NCI-H2196 treated with DMSO at 0.1 percent for 48 hours (cell line): ENCODE data around the gene EYS.
"Not testable (repeated sequence)": the region's sequence is repeated elsewhere in the genome, so short reads cannot be mapped to it uniquely, and the experiment has no call there.

Source experiments
- DNase-seq: peaks from one replicate; lab custom pipeline; 2025; ENCODE audit not compliant: unreplicated experiment; lab: John Stamatoyannopoulos, UW

EYS gene

GRCh38 chr6:64090352-64090751 lies 1616.7 kb downstream of the EYS start:
- no peak for DNase-seq

DNA sequence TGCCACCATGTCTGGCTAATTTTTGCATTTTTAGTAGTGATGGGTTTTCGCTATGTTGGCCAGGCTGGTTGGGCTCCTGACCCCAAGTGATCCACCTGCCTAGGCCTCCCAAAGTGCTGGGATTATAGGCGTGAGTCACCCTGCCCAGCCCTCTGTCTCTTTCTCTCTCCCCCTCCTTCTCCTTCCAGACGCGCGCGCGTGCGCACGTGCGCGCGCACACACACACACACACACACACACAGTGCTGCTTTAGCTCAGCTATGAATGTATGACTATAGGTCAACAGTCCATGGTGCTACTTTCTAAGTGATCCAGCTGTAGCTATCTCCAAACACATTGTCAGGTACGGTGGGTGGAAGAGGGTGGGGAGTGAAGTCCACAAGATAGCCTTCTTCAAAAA lies 1621.9 kb downstream of the EYS start:
- DNase-seq: no peak

GRCh38 chr6:64084185-64084663 lies 1622.8 kb downstream of the EYS start:
- no peak for DNase-seq

DNA sequence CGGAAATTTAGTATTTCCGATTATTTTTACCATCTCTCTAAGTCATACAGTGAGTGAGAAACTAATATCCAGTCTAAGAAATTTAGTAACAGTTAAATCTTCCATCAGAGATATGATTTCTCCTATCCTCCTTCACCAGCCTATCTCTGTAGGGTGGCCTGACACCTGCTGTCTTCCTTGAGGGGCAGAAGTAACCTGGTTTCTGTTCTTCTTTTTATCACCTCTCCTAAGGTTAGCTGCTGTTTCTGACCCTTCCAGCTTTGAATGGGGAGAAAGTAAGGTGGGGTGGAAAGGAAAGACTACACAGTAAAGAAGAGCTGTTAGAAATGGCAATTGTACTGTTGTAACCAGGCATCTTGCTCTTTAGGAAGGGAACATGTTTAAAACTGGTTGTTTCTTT lies 1623.8 kb downstream of the EYS start:
- no peak for DNase-seq

GRCh38 chr6:64081453-64081852 lies 1625.6 kb downstream of the EYS start:
- no peak for DNase-seq

- DNase-seq: no peak
Observed at GRCh38 chr6:64074981-64075380, 1632.0 kb downstream of the EYS start.

GRCh38 chr6:64072686-64073085 lies 1634.3 kb downstream of the EYS start:
- no peak for DNase-seq

DNA sequence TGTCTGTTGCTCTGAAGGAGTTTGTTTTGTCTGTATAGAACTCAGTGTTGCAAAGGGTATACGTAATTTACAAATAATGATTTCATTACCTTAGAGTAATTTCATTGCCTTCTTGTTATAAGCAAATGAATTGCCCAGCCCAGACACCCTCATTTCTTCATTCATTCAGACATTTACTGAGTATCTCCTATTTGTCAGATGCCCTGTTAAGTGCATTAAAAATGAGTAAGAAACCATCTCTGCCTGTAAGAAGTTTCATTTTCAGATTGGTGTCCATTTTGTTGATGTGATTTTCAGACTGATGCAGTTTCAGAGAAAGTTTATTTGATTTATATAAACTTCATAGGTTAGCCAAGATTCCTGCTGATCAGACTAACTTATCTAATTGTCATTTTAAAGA lies 1642.1 kb downstream of the EYS start:
- DNase-seq: no peak

DNA sequence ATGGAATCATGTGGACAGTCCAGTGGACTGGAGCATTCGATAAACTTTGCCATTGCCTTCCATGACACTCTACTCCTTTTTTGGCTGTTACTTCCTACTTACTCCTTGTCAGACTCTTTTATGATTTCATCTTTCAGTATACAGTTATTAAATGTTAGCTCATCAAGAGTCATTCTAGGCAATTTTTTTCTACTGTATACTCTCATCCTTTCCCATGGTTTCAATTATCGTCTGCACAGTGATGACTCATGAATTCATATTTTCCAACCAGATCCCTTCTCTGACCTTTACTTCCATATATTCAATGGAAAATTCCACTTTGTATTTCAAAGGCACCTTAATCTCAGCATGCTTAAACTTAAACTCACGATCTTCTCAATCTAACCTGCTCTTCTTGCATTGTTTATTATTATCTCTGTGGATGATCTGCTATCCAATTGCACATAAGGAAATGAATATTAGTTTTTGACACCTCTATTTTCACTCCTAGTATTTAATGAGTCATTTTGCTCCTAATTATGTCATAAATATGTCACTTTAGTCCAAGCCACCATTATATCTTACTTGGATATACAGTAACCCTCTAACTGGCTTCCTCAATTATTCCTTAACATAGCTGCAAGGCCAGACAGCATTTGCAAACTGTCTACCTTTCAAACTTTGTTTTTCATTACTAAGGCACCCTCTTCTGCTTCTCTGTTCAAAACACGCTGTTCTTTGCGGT lies 1643.9 kb downstream of the EYS start:
- DNase-seq: no peak

DNA sequence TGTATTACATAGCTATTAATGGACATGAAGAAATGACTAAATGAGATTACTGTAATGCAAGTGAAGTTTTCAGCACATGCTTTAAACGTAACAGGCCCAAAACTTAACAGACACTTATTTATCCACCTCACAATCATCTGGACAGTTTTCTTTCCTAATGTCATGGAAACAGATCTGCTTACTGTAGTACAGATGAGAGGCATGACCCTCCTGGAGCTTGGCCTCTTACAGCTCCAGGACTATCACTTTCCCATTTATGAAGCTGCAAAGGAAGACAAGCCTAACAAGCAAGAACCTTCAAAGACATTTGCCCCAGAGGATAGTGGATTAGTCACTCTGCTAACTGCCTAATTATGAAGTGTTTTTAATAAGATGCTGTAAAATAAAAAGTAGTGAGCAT lies 1652.2 kb downstream of the EYS start:
- no peak for DNase-seq

DNA sequence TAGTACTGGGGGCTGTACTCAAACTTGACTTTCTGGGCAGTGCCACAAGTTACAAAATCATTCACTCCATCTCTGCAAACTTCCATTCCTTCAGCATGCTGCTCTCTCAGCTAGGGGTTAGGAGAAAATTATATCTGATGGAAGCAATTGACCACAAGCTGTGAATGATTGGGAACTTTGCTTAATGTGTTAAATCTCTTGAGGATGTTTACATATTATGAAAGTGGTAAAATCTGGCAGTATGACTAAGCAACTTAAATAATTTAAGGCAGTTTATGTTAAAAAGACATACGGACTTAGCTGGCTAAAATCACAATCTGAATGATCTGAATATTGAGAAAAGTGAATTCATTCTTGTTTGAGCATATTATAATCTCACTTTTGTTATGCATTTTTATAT lies 1656.4 kb downstream of the EYS start:
- no peak for DNase-seq

DNA sequence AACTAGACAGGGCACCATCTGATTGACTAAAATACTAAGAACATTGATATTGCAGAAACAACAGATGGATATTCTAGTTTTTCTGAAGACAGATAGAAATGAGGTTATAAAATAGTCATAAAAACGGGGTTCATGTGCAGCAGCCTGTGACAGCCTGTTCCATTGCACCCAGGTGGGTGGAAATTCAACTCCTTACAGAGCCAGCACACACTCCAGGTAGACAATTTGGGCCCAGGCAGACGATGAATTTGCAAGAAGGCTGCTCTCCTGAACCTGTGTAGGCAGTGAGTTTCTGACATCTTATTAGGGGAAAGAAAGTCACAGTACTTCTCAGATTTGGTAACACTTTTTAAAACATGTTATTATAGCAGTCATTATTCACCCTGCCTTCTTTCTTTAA lies 1657.3 kb downstream of the EYS start:
- DNase-seq: no peak

DNA sequence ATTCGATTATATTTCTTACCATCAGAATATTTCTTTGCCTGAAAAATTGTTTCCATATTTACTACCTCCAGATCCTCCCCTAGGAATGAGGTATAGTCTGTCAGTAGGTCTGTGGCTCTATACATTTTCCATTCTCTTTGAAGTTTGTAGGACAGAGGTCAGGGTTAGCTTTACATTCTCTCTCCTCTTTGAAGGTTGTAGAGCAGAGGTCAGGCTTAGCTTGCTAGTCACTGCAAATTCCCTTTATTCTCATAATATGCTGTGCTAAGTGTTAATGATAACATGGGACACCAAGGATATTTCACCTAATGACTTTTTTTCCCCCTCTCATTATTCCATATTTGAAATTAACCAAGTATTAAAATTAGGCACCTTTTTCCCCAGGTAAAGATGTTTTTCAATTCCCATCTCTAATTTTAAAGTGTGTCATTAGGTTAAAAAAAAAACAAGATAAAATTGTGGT lies 1660.2 kb downstream of the EYS start:
- DNase-seq: no peak

GRCh38 chr6:64041373-64041772 lies 1665.7 kb downstream of the EYS start:
- DNase-seq: no peak

GRCh38 chr6:64040113-64040512 lies 1666.9 kb downstream of the EYS start:
- DNase-seq: no peak

GRCh38 chr6:64037427-64037826 lies 1669.6 kb downstream of the EYS start:
- no peak for DNase-seq

GRCh38 chr6:64034910-64035655 lies 1671.9 kb downstream of the EYS start:
- DNase-seq: no peak

DNA sequence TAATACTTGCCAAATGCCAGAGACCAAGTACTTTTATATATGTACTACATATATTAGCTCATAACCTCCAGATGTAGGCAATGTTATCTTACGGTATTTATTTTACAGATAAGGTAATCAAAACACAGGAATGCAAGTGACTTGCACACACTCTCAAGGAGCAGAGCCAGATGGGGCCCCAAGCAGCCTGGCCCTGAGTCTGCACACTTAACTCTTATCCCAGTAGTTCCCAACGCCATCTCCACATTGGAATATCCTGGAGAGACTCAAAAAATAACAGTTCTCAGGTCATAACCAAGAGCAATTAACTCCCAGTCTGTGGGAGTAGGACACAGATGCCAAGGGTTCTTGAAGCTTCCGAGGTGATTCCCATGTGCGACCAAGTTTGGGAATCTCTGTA lies 1672.7 kb downstream of the EYS start:
- no peak for DNase-seq

DNA sequence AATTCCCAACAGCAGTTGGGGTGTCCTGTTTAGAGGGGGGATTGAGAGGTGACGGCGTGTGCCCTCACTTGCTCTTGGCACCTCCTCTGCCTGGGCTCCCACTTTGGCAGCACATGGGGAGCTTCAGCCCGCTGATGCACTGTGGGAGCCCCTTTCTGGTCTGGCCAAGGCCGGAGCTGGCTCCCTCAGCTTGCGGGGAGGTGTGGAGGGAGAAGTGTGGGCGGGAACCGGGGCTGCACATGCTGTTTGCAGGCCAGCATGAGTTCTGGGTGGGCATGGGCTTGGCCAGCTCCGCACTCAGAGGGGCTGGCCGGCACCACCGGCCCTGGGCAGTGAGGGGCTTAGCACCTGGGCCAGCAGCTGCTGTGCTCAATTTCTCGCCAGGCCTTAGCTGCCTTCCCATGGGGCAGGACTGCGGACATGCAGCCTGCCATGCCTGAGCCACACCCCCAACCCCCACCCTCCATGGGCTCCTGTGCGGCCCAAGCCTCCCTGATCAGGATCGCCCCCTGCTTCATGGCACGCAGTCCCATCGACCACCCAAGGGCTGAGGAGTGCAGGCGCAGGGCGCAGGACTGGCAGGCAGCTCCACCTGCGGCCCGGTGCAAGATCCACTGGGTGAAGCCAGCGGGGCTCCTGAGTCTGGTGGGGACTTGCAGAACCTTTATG lies 1675.9 kb downstream of the EYS start:
- DNase-seq: not testable (repeated sequence)

GRCh38 chr6:64023693-64024092 lies 1683.3 kb downstream of the EYS start:
- no peak for DNase-seq

- DNase-seq: no peak
Observed at GRCh38 chr6:64014595-64014994, 1692.4 kb downstream of the EYS start.

DNA sequence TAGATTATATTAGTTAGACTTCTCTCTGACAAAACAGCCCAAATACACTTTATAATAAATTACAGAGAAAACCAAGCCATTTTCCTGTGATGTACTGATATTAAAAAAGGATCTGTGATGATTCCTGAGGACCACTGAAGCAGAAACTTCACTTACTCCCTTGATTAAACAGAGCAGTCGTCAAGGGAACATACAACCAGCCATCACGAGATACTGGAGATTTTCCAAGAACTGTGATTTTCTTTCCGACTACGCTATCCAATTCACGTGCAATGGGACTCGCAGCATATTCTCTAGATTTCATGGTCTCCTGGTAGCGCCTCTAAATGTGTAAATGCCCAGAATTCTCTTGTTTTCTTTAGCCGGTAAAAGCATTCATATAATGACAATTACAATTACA lies 1694.0 kb downstream of the EYS start:
- no peak for DNase-seq
